ENCODE measurements around the gene CHRDL1. TPM values are rescaled to one million over a fixed set of nuclear protein-coding genes. Genes with fewer than 3 reads are reported as not detected.
A peak's percentile ranks its signal among the peaks of the same experiment; 100 is the strongest.

Gene CHRDL1
- total and polyA plus RNA-seq, 9 donors = 3.1 to 10.6 (median 4.8) TPM

GRCh38 chrX:110796407-110796697, 735 bp upstream of the CHRDL1 start:
- H3K36me3 ChIP-seq (ENCODE audit: control insufficient read depth, insufficient read depth, low read length) = no peaks in the 10 kb centered on the region
- H3K4me1 ChIP-seq (ENCODE audit: control insufficient read depth, insufficient read depth, low read length) = peaks cover 3% of the 10 kb centered on the region
- H3K27me3 ChIP-seq (ENCODE audit: control insufficient read depth, insufficient read depth, low read length) = peaks cover 23% of the 10 kb centered on the region
- H3K4me3 ChIP-seq (ENCODE audit: low read length) = peak overlapping the region; percentile 36
- no peak for DNase-seq
- H3K27ac ChIP-seq (ENCODE audit: low read length) = no peak overlapping the region
- H3K9me3 ChIP-seq (replicated peaks; ENCODE audit: control insufficient read depth, low read depth, low read length) = no peaks in the 10 kb centered on the region
- no CpG with 5 or more reads among the region's 5 CpGs for WGBS (ENCODE audit: insufficient coverage)

- peaks cover 3% of the 10 kb centered on the region for H3K4me1 ChIP-seq (ENCODE audit: control insufficient read depth, insufficient read depth, low read length)
- 50% methylated on average over 2 of the region's 3 CpGs for WGBS (ENCODE audit: insufficient coverage)
- peaks cover 26% of the 10 kb centered on the region for H3K27me3 ChIP-seq (ENCODE audit: control insufficient read depth, insufficient read depth, low read length)
- no peak overlapping the region for H3K4me3 ChIP-seq (ENCODE audit: low read length)
- no peak overlapping the region for H3K27ac ChIP-seq (ENCODE audit: low read length)
- no peak for DNase-seq
- no peaks in the 10 kb centered on the region for H3K9me3 ChIP-seq (replicated peaks; ENCODE audit: control insufficient read depth, low read depth, low read length)
- no peaks in the 10 kb centered on the region for H3K36me3 ChIP-seq (ENCODE audit: control insufficient read depth, insufficient read depth, low read length)
These were observed 1.0 kb downstream of the CHRDL1 start for GRCh38 chrX:110794601-110795000.

GRCh38 chrX:110791071-110791470, 4.5 kb downstream of the CHRDL1 start:
- no peaks in the 10 kb centered on the region for H3K36me3 ChIP-seq (ENCODE audit: control insufficient read depth, insufficient read depth, low read length)
- H3K9me3 ChIP-seq (replicated peaks; ENCODE audit: control insufficient read depth, low read depth, low read length) = no peaks in the 10 kb centered on the region
- WGBS (ENCODE audit: insufficient coverage) = 34% methylated on average over 5 of the region's 5 CpGs
- peaks cover under 1% of the 10 kb centered on the region for H3K4me1 ChIP-seq (ENCODE audit: control insufficient read depth, insufficient read depth, low read length)
- DNase-seq = no peak
- H3K27me3 ChIP-seq (ENCODE audit: control insufficient read depth, insufficient read depth, low read length) = peaks cover 21% of the 10 kb centered on the region
- H3K27ac ChIP-seq (ENCODE audit: low read length) = no peak overlapping the region
- H3K4me3 ChIP-seq (ENCODE audit: low read length) = no peak overlapping the region

GRCh38 chrX:110786486-110786885, 9.1 kb downstream of the CHRDL1 start:
- Histone ChIP-seq H3K27me3 (ENCODE audit: control insufficient read depth, insufficient read depth, low read length) (peaks cover 10% of the 10 kb centered on the region), H3K4me3 (ENCODE audit: low read length) (no peak overlapping the region), H3K4me1 (ENCODE audit: control insufficient read depth, insufficient read depth, low read length) (no peaks in the 10 kb centered on the region), H3K36me3 (ENCODE audit: control insufficient read depth, insufficient read depth, low read length) (no peaks in the 10 kb centered on the region), H3K27ac (ENCODE audit: low read length) (no peak overlapping the region), H3K9me3 (replicated peaks; ENCODE audit: control insufficient read depth, low read depth, low read length) (no peaks in the 10 kb centered on the region)
- DNase-seq = no peak
- WGBS (ENCODE audit: insufficient coverage) = no CpG with 5 or more reads among the region's 4 CpGs

DNA sequence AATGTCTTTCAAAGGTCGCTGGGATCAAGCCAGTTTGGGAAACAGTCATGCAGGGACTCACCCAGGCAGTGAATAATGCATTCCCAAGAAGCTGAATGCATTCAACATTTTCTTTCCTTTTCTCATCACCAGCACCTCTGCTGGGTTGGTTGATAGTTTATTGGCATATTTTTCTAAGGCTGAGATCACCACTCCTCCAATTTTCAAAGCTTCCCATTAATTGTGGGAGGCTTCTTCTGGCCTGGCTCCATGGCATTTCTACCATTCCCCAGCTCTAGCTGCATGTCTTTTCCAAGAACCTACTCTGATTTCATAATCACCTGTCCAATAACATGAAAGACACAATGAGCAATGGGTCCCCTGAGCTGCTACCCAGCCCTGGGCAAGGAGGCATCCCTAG, 35.8 kb downstream of the CHRDL1 start:
- H3K36me3 ChIP-seq (ENCODE audit: control insufficient read depth, insufficient read depth, low read length) = no peaks in the 10 kb centered on the region
- peaks cover 2% of the 10 kb centered on the region for H3K9me3 ChIP-seq (replicated peaks; ENCODE audit: control insufficient read depth, low read depth, low read length)
- no peak overlapping the region for H3K4me3 ChIP-seq (ENCODE audit: low read length)
- no CpG with 5 or more reads among the region's 1 CpG for WGBS (ENCODE audit: insufficient coverage)
- peak; percentile 57 for DNase-seq
- no peak overlapping the region for H3K27ac ChIP-seq (ENCODE audit: low read length)
- peaks cover 11% of the 10 kb centered on the region for H3K27me3 ChIP-seq (ENCODE audit: control insufficient read depth, insufficient read depth, low read length)
- no peaks in the 10 kb centered on the region for H3K4me1 ChIP-seq (ENCODE audit: control insufficient read depth, insufficient read depth, low read length)

GRCh38 chrX:110758781-110759422, 36.7 kb downstream of the CHRDL1 start:
- Histone ChIP-seq H3K4me1 (ENCODE audit: control insufficient read depth, insufficient read depth, low read length) (no peaks in the 10 kb centered on the region), H3K27ac (ENCODE audit: low read length) (no peak overlapping the region), H3K9me3 (replicated peaks; ENCODE audit: control insufficient read depth, low read depth, low read length) (no peaks in the 10 kb centered on the region), H3K27me3 (ENCODE audit: control insufficient read depth, insufficient read depth, low read length) (peaks cover 11% of the 10 kb centered on the region), H3K36me3 (ENCODE audit: control insufficient read depth, insufficient read depth, low read length) (no peaks in the 10 kb centered on the region), H3K4me3 (ENCODE audit: low read length) (no peak overlapping the region)
- no peak for DNase-seq
- 88% methylated on average over 2 of the region's 7 CpGs for WGBS (ENCODE audit: insufficient coverage)

DNA sequence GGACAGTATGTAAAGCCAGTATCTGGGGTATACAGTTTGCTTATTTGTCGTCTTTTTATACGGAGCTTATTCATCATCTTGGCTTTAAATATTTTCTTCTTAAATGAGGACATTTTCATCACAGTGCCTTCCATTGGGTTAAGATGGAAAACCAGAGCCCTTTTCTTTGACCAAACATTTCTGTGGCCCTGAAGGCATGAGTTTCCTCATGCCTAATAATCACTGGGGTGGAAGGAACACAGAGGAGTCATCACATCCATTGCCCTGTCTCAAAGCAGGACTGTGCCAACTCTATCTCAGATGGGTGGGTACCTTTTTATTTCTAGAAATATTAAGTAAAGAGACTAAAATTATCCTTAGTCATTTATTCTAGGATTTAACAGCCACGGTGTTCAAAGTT, 40.0 kb downstream of the CHRDL1 start:
- peaks cover 9% of the 10 kb centered on the region for H3K27me3 ChIP-seq (ENCODE audit: control insufficient read depth, insufficient read depth, low read length)
- H3K27ac ChIP-seq (ENCODE audit: low read length) = no peak overlapping the region
- no peaks in the 10 kb centered on the region for H3K4me1 ChIP-seq (ENCODE audit: control insufficient read depth, insufficient read depth, low read length)
- H3K9me3 ChIP-seq (replicated peaks; ENCODE audit: control insufficient read depth, low read depth, low read length) = no peaks in the 10 kb centered on the region
- H3K4me3 ChIP-seq (ENCODE audit: low read length) = no peak overlapping the region
- DNase-seq = no peak
- WGBS (ENCODE audit: insufficient coverage) = no CpG with 5 or more reads among the region's 3 CpGs
- no peaks in the 10 kb centered on the region for H3K36me3 ChIP-seq (ENCODE audit: control insufficient read depth, insufficient read depth, low read length)

GRCh38 chrX:110755061-110755460, 40.6 kb downstream of the CHRDL1 start:
- peaks cover 11% of the 10 kb centered on the region for H3K27me3 ChIP-seq (ENCODE audit: control insufficient read depth, insufficient read depth, low read length)
- DNase-seq = no peak
- WGBS (ENCODE audit: insufficient coverage) = 33% methylated on average over 1 of the region's 3 CpGs
- H3K4me1 ChIP-seq (ENCODE audit: control insufficient read depth, insufficient read depth, low read length) = no peaks in the 10 kb centered on the region
- H3K27ac ChIP-seq (ENCODE audit: low read length) = no peak overlapping the region
- no peaks in the 10 kb centered on the region for H3K36me3 ChIP-seq (ENCODE audit: control insufficient read depth, insufficient read depth, low read length)
- no peaks in the 10 kb centered on the region for H3K9me3 ChIP-seq (replicated peaks; ENCODE audit: control insufficient read depth, low read depth, low read length)
- H3K4me3 ChIP-seq (ENCODE audit: low read length) = no peak overlapping the region

DNA sequence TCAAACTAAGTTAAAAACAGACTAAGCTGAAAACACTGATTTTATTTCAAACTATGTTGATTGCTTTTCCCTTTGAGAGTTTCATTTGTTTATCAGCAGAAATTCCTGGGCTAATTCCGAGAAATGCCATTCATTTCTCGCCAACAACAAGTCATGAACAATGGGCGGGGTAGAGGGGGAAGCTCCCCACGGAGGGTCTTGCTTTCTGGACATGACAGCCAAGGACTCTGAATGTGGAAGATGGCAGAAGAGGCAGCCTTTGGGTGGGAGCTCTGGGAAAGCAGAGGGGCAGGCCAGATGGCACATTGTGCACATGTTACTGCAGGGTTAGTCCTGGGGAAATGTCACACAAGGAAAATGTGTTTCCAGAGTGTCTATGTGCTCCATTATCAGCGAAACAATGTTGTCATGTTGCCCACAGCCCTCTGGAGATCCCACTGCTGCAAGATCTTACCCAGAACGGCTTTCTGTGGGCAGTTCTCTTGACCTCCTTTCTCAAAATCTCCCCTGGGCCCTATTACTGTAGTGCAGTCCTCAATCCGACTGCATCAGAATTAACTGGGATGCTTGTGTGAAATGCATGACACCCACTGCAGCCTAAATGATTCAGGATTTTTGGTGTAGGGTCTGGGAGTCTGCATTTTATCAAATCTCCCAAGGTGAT, 45.0 kb downstream of the CHRDL1 start:
- H3K4me3 ChIP-seq (ENCODE audit: low read length) = no peak overlapping the region
- H3K4me1 ChIP-seq (ENCODE audit: control insufficient read depth, insufficient read depth, low read length) = no peaks in the 10 kb centered on the region
- no peaks in the 10 kb centered on the region for H3K36me3 ChIP-seq (ENCODE audit: control insufficient read depth, insufficient read depth, low read length)
- no peak for DNase-seq
- peaks cover 7% of the 10 kb centered on the region for H3K27me3 ChIP-seq (ENCODE audit: control insufficient read depth, insufficient read depth, low read length)
- no peak overlapping the region for H3K27ac ChIP-seq (ENCODE audit: low read length)
- WGBS (ENCODE audit: insufficient coverage) = 34% methylated on average over 6 of the region's 7 CpGs
- no peaks in the 10 kb centered on the region for H3K9me3 ChIP-seq (replicated peaks; ENCODE audit: control insufficient read depth, low read depth, low read length)

DNA sequence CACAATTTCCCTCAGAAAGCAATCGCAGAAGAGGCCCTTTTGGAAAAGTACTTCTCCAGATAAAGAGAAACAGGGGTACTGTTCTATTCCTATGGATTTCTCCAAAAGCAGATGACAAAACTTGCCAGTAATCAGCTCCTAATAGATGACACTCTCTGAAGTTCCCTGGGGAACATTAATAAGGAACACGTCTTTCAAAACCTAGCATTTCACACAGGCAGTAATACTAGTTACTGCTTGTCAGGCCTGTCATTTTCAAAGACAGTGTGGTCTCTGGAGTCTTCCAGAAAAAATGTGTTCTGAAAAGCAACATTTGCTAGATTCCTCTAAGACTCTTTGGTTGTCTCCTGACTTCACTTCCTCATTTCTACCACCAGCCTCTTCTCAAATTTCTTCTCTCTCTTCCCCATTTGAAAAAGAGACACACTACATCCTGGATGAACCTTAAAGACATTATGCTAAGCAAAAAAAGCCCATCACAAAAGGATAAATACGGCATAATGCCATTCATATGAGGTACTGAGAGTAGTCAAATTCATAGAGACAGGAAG, 47.3 kb downstream of the CHRDL1 start:
- DNase-seq = peak; percentile 27
- Histone ChIP-seq H3K9me3 (replicated peaks; ENCODE audit: control insufficient read depth, low read depth, low read length) (no peaks in the 10 kb centered on the region), H3K27ac (ENCODE audit: low read length) (no peak overlapping the region), H3K36me3 (ENCODE audit: control insufficient read depth, insufficient read depth, low read length) (no peaks in the 10 kb centered on the region), H3K27me3 (ENCODE audit: control insufficient read depth, insufficient read depth, low read length) (peaks cover 17% of the 10 kb centered on the region), H3K4me3 (ENCODE audit: low read length) (no peak overlapping the region), H3K4me1 (ENCODE audit: control insufficient read depth, insufficient read depth, low read length) (no peaks in the 10 kb centered on the region)
- 100% methylated on average over 1 of the region's 3 CpGs for WGBS (ENCODE audit: insufficient coverage)

All from muscle of leg (tissue), 11 donors.